HepG2 (cell line): ENCODE results near the gene FXR2. TPM values are rescaled to one million over a fixed set of nuclear protein-coding genes. Genes with fewer than 3 reads are reported as not detected.

ENCODE experiments used
- ARID2 ChIP-seq: sonication (generic); formaldehyde crosslinking; IDR thresholded peaks from 2 replicates; pipeline ENCODE4 v1.8.1; 2022; ENCODE audit warnings: mild to moderate bottlenecking, missing genetic modification reagents, borderline replicate concordance
- ATF7-NPFF ChIP-seq: sonication (generic); formaldehyde crosslinking; IDR thresholded peaks from 2 replicates; pipeline ENCODE4 v1.8.1; 2023; ENCODE audit warnings: mild to moderate bottlenecking, low read depth, missing genetic modification reagents, moderate library complexity
- FOXA1 ChIP-seq, 2 experiments: fragments of 450-650 bp in 1 of 2; sonication (generic) in 1 of 2; formaldehyde crosslinking in 1 of 2; IDR thresholded peaks; 2 replicates each; pipeline versions ENCODE4 v1.4.0 to v1.6.1; 2016 to 2020; ENCODE audit warnings: missing genetic modification reagents in 1 of 2
- HNRNPLL ChIP-seq: fragments of 200-400 bp; formaldehyde crosslinking; IDR thresholded peaks from 2 replicates; pipeline ENCODE4 v1.6.1; 2017; ENCODE audit warnings: mild to moderate bottlenecking, low read depth, low read length; ENCODE audit not compliant: poor library complexity, severe bottlenecking
- MIXL1 ChIP-seq: IDR thresholded peaks from 2 replicates; pipeline ENCODE4 v1.6.1; 2016
- PRMT3 ChIP-seq: sonication (generic); formaldehyde crosslinking; IDR thresholded peaks from 2 replicates; pipeline ENCODE4 v1.8.1; 2022; ENCODE audit warnings: low read depth, mild to moderate bottlenecking, moderate library complexity, missing genetic modification reagents, borderline replicate concordance
- SALL2 ChIP-seq: sonication (generic); formaldehyde crosslinking; IDR thresholded peaks from 2 replicates; pipeline ENCODE4 v1.8.1; 2023; ENCODE audit warnings: mild to moderate bottlenecking, missing genetic modification reagents, inconsistent platforms
- SNAI1 ChIP-seq: sonication (generic); formaldehyde crosslinking; IDR thresholded peaks from 2 replicates; pipeline ENCODE4 v1.5.0; 2020; ENCODE audit warnings: mild to moderate bottlenecking, missing genetic modification reagents, borderline replicate concordance
- SSRP1 ChIP-seq: IDR thresholded peaks from 2 replicates; pipeline ENCODE4 v1.6.1; 2016; ENCODE audit warnings: control low read depth
- ZFP36L2 ChIP-seq: sonication (generic); formaldehyde crosslinking; IDR thresholded peaks from 2 replicates; pipeline ENCODE4 v1.4.0; 2020; ENCODE audit warnings: missing genetic modification reagents
- ZNF782 ChIP-seq: sonication (generic); formaldehyde crosslinking; IDR thresholded peaks from 2 replicates; pipeline ENCODE4 v1.4.0; 2020; ENCODE audit warnings: missing genetic modification reagents, mild to moderate bottlenecking, borderline replicate concordance
- polyA plus RNA-seq, 8 experiments: library from polyadenylated mRNA; depleted of rRNA in 3 of 8; stranded (reverse) in 7 of 8; unstranded in 1 of 8; fragments of >200 nt; fragmentation: Illumina TruSeq in 4 of 8; extraction: Trizol in 4 of 8; gene quantifications; 2 replicates each; pipeline versions ENCODE4 v1.2.1 to v1.2.3, GENCODE V29; 2011 to 2016; ENCODE audit warnings: low read depth in 4 of 8, missing spikeins in 1 of 8, mixed read lengths in 1 of 8; ENCODE audit not compliant: insufficient read depth in 1 of 8
- total RNA-seq, 5 experiments: library from RNA; depleted of rRNA; stranded (reverse); fragments of >200 nt; fragmentation: Illumina TruSeq; extraction: Trizol; gene quantifications; 2 replicates each; pipeline ENCODE4 v1.2.3, GENCODE V29; 2016; ENCODE audit warnings: low read depth in 1 of 5
- TF ChIP-seq, protein P1 (sequence below): sonication (generic); formaldehyde crosslinking; IDR thresholded peaks from 2 replicates; pipeline ENCODE4 v1.8.0; 2022; ENCODE audit warnings: missing genetic modification reagents, mild to moderate bottlenecking, borderline replicate concordance
- TF ChIP-seq, protein P2 (sequence below): sonication (generic); formaldehyde crosslinking; conservative IDR thresholded peaks from 2 replicates; pipeline ENCODE4 v1.8.0; 2022; ENCODE audit warnings: missing genetic modification reagents
- TF ChIP-seq, protein P3 (sequence below): sonication (generic); formaldehyde crosslinking; IDR thresholded peaks from 2 replicates; pipeline ENCODE4 v1.8.0; 2022; ENCODE audit warnings: mild to moderate bottlenecking, missing genetic modification reagents, borderline replicate concordance
- TF ChIP-seq, protein P4 (sequence below): sonication (generic); formaldehyde crosslinking; IDR thresholded peaks from 2 replicates; pipeline ENCODE4 v1.5.0; 2020; ENCODE audit warnings: mild to moderate bottlenecking, missing genetic modification reagents, moderate library complexity
- TF ChIP-seq, protein P5 (sequence below): sonication (generic); formaldehyde crosslinking; IDR thresholded peaks from 2 replicates; pipeline ENCODE4 v1.4.0; 2020; ENCODE audit warnings: missing genetic modification reagents, mild to moderate bottlenecking, borderline replicate concordance

FXR2 gene
- total and polyA plus RNA-seq, 2 of the 13 experiments (the other 11 are each of a cell fraction or from before 2014, with no cell fraction given), result 20.9 to 24.4 TPM

DNA sequence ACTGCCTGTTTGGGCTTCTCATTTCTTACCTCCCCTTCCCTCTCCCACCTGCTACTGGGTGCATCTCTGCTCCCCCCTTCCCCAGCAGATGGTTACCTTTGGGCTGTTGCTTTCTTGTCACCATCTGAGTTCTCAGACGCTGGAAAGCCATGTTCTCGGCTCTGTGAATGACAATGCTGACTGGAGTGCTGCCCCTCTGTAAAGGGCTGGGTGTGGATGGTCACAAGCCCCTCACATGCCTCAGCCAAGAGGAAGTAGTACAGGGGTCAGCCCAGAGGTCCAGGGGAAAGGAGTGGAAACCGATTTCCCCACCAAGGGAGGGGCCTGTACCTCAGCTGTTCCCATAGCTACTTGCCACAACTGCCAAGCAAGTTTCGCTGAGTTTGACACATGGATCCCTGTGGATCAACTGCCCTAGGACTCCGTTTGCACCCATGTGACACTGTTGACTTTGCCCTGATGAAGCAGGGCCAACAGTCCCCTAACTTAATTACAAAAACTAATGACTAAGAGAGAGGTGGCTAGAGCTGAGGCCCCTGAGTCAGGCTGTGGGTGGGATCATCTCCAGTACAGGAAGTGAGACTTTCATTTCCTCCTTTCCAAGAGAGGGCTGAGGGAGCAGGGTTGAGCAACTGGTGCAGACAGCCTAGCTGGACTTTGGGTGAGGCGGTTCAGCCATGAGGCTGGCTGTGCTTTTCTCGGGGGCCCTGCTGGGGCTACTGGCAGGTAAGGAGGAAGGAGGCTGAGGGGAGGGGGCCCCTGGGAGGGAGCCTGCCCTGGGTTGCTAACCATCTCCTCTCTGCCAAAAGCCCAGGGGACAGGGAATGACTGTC, 35.5 kb downstream of the FXR2 start, which contains the start of gene CD68 (continued):
- TF ChIP-seq, protein P1, sequence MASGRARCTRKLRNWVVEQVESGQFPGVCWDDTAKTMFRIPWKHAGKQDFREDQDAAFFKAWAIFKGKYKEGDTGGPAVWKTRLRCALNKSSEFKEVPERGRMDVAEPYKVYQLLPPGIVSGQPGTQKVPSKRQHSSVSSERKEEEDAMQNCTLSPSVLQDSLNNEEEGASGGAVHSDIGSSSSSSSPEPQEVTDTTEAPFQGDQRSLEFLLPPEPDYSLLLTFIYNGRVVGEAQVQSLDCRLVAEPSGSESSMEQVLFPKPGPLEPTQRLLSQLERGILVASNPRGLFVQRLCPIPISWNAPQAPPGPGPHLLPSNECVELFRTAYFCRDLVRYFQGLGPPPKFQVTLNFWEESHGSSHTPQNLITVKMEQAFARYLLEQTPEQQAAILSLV (CRISPR knock-in tag), result 0 out of 2 replicates have a peak, but pooled peaks have one; percentile 21
- TF ChIP-seq SNAI1 (CRISPR knock-in tag) (no peak; the same call in 1 of the 2 replicates), HNRNPLL (peak; percentile 17), ZNF782 (CRISPR knock-in tag) (no peak), SALL2 (0 out of 2 replicates have a peak, but pooled peaks have one; percentile 46), SSRP1 (CRISPR knock-in tag) (peak; percentile 94), ARID2 (CRISPR knock-in tag) (no peak), ZFP36L2 (CRISPR knock-in tag) (no peak), MIXL1 (CRISPR knock-in tag) (peak; percentile 91), ATF7-NPFF (CRISPR knock-in tag) (no peak; the same call in 1 of the 2 replicates), PRMT3 (no peak), FOXA1 (IDR thresholded peaks at IDR 0.05) (no peak), FOXA1 (CRISPR knock-in tag; IDR thresholded peaks at IDR 0.05) (peak; percentile 84)
- TF ChIP-seq, protein P2, sequence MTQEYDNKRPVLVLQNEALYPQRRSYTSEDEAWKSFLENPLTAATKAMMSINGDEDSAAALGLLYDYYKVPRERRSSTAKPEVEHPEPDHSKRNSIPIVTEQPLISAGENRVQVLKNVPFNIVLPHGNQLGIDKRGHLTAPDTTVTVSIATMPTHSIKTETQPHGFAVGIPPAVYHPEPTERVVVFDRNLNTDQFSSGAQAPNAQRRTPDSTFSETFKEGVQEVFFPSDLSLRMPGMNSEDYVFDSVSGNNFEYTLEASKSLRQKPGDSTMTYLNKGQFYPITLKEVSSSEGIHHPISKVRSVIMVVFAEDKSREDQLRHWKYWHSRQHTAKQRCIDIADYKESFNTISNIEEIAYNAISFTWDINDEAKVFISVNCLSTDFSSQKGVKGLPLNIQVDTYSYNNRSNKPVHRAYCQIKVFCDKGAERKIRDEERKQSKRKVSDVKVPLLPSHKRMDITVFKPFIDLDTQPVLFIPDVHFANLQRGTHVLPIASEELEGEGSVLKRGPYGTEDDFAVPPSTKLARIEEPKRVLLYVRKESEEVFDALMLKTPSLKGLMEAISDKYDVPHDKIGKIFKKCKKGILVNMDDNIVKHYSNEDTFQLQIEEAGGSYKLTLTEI, result no peak
- TF ChIP-seq, protein P3, sequence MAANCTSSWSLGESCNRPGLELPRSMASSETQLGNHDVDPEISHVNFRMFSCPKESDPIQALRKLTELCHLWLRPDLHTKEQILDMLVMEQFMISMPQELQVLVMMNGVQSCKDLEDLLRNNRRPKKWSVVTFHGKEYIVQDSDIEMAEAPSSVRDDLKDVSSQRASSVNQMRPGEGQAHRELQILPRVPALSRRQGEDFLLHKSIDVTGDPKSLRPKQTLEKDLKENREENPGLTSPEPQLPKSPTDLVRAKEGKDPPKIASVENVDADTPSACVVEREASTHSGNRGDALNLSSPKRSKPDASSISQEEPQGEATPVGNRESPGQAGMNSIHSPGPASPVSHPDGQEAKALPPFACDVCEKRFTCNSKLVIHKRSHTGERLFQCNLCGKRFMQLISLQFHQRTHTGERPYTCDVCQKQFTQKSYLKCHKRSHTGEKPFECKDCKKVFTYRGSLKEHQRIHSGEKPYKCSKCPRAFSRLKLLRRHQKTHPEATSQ, result no peak
- TF ChIP-seq, protein P4, sequence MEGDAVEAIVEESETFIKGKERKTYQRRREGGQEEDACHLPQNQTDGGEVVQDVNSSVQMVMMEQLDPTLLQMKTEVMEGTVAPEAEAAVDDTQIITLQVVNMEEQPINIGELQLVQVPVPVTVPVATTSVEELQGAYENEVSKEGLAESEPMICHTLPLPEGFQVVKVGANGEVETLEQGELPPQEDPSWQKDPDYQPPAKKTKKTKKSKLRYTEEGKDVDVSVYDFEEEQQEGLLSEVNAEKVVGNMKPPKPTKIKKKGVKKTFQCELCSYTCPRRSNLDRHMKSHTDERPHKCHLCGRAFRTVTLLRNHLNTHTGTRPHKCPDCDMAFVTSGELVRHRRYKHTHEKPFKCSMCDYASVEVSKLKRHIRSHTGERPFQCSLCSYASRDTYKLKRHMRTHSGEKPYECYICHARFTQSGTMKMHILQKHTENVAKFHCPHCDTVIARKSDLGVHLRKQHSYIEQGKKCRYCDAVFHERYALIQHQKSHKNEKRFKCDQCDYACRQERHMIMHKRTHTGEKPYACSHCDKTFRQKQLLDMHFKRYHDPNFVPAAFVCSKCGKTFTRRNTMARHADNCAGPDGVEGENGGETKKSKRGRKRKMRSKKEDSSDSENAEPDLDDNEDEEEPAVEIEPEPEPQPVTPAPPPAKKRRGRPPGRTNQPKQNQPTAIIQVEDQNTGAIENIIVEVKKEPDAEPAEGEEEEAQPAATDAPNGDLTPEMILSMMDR (CRISPR knock-in tag), result 0 out of 2 replicates have a peak, but pooled peaks have one; percentile 6
- TF ChIP-seq, protein P5, sequence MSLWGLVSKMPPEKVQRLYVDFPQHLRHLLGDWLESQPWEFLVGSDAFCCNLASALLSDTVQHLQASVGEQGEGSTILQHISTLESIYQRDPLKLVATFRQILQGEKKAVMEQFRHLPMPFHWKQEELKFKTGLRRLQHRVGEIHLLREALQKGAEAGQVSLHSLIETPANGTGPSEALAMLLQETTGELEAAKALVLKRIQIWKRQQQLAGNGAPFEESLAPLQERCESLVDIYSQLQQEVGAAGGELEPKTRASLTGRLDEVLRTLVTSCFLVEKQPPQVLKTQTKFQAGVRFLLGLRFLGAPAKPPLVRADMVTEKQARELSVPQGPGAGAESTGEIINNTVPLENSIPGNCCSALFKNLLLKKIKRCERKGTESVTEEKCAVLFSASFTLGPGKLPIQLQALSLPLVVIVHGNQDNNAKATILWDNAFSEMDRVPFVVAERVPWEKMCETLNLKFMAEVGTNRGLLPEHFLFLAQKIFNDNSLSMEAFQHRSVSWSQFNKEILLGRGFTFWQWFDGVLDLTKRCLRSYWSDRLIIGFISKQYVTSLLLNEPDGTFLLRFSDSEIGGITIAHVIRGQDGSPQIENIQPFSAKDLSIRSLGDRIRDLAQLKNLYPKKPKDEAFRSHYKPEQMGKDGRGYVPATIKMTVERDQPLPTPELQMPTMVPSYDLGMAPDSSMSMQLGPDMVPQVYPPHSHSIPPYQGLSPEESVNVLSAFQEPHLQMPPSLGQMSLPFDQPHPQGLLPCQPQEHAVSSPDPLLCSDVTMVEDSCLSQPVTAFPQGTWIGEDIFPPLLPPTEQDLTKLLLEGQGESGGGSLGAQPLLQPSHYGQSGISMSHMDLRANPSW (CRISPR knock-in tag), result no peak; the same call in 1 of the 2 replicates
